Thymus (tissue), 11 donors: ENCODE data around the gene CELA2B. TPM values are rescaled to one million over a fixed set of nuclear protein-coding genes. Genes with fewer than 3 reads are reported as not detected.

Source experiments
- DNase-seq, 9 donors: peaks; one replicate each; pipeline ENCODE4 v3.0.0-alpha.2; 2013; ENCODE audit warnings: low spot score in 9 of 9, low read depth in 6 of 9, missing footprints in 1 of 9
- H3K27ac ChIP-seq, 2 donors: one replicate each; pipeline ENCODE4 v1.5.1; 2013; ENCODE audit warnings: control low read depth in 1 of 2, low read depth in 1 of 2, low read length in 1 of 2, mild to moderate bottlenecking in 1 of 2, moderate library complexity in 1 of 2
- H3K27me3 ChIP-seq, 2 donors: one replicate each; pipeline ENCODE4 v1.5.1; 2013; ENCODE audit warnings: low read length in 1 of 2; ENCODE audit not compliant: control insufficient read depth in 2 of 2, insufficient read depth in 1 of 2
- H3K36me3 ChIP-seq, 2 donors: one replicate each; pipeline ENCODE4 v1.5.1; 2013; ENCODE audit warnings: low read length in 1 of 2, mild to moderate bottlenecking in 1 of 2, moderate library complexity in 1 of 2; ENCODE audit not compliant: control insufficient read depth in 2 of 2, insufficient read depth in 2 of 2
- H3K4me1 ChIP-seq, 2 donors: one replicate each; pipeline ENCODE4 v1.5.1; 2013; ENCODE audit warnings: low read length in 2 of 2; ENCODE audit not compliant: control insufficient read depth in 2 of 2, insufficient read depth in 2 of 2
- H3K4me3 ChIP-seq, 2 donors: one replicate each; pipeline ENCODE4 v1.5.1; 2013; ENCODE audit warnings: low read length in 2 of 2, control low read depth in 1 of 2, mild to moderate bottlenecking in 1 of 2
- H3K9me3 ChIP-seq, 2 donors: one replicate each; pipeline ENCODE4 v1.5.1; 2013; ENCODE audit warnings: low read length in 1 of 2, mild to moderate bottlenecking in 1 of 2; ENCODE audit not compliant: control insufficient read depth in 2 of 2, insufficient read depth in 1 of 2
- WGBS: extraction: QIAGEN DNeasy Blood & Tissue Kit; methylation state at CpG from one replicate; pipeline ENCODE4 v1.1.7; 2013; 5-methylcytosine and 5-hydroxymethylcytosine counted together
- polyA plus RNA-seq: library from polyadenylated mRNA; stranded (reverse); fragments of 200-250 nt; gene quantifications from one replicate; pipeline ENCODE4 v1.2.3, GENCODE V29; 2013
- total RNA-seq: library from RNA; stranded (reverse); fragments of 120-200 nt; gene quantifications from one replicate; pipeline ENCODE4 v1.2.4, GENCODE V29; 2013
- donor health status: healthy.

Gene CELA2B
- total and polyA plus RNA-seq, 2 donors: 0.16 to 0.28 TPM

DNA sequence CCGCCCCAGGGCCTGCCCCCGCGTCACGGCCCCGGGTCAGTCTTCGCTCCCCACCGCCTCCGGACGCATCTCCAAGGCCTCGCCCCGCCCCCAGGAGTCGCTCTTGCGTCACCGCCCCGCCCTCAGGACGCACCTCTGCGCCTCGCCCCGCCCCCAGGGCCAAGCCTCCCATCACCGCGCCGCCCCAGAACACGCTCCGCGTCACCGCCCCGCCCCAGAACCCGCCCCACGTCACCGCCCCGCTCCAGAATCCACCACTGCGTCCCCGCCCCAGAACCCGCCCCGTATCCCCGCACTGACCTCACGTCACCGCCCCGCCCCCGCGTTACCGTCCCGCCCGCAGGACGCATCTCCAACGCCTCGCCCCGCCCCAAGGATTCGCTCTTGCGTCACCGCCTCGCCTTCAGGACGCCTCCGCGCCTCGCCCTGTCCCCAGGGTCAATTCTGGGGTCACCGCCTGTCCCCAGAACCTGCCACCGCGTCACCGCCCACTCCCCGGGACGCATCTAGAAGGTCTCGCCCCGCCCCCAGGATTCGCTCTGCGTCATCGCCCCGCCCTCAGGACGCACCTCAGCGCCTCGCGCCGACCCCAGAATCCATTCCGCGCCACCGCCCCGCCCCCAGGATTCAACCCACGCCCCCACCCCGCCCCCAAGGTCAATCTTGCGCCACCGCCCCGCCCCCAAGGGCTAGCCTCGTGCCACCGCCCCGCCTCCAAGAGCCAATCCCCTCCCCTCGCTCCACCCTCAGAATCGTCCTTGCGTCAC, 48.6 kb downstream of the CELA2B start:
- Histone ChIP-seq H3K4me3 (peak overlapping the region; percentile 72 to 83), H3K27me3 (no peaks in the 10 kb centered on the region), H3K9me3 (no peaks in the 10 kb centered on the region), H3K4me1 (peaks cover 14 to 25% of the 10 kb centered on the region in 2 donors), H3K27ac (peak overlapping the region; percentile 99), H3K36me3 (no peaks in the 10 kb centered on the region)
- WGBS: 2% methylated on average over 87 of the region's 88 CpGs
- peak in 8 of 9 donors; percentile 86 to 100 (median 96) for DNase-seq

DNA sequence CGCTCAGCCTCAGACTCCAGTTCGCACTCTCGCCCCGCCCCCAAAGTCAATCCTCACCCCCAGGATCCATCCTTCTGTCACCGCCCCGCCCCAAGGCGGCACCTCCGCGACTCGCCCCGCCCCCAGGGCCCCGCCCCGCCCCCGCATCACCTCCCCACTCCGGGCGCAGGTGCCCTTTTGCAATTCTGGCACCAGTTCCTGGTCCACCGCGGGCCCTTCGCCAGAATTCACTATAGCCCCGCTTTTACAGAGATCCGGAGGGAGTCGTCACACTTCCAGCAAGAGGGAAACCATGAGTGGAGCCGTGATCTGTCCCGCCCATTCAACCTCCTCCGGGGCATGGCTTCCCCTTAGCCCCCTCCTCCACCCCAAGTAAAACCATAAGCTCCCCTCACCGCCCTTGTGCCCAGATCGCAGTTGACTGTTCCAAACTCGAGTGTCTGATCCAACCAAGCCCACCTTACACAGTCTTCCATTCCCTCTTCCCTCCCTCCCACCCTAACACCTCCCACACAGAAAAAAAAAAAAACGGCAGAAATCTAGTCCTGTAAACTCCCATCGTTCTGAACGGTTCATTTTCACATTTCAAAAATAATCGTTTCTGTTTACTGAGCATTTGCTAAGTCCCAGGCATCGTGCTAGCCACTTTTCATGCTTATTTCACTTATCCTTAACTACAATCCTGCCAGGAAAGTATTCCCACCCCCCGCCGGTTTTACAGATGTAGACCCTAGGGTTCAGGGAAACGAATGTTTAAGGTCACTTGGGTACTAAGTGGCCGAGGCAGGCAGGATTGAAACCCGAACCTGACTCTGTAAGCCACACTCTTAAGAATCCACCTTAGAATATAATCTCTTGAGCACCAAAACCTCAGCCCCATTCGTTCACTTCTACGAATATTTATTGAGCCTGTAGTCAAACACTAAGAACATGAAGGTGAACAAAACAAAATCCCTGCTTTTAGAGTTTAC, 49.4 kb downstream of the CELA2B start:
- H3K9me3 ChIP-seq: no peaks in the 10 kb centered on the region
- H3K27ac ChIP-seq: peak overlapping the region; percentile 93 to 96
- peak overlapping the region; percentile 66 to 83 for H3K4me3 ChIP-seq
- no peaks in the 10 kb centered on the region for H3K27me3 ChIP-seq
- peaks cover 14 to 25% of the 10 kb centered on the region in 2 donors for H3K4me1 ChIP-seq
- peak in 6 of 9 donors; percentile 6 to 99 (median 96) for DNase-seq
- H3K36me3 ChIP-seq: no peaks in the 10 kb centered on the region
- 5% methylated on average over 40 of the region's 40 CpGs for WGBS

DNA sequence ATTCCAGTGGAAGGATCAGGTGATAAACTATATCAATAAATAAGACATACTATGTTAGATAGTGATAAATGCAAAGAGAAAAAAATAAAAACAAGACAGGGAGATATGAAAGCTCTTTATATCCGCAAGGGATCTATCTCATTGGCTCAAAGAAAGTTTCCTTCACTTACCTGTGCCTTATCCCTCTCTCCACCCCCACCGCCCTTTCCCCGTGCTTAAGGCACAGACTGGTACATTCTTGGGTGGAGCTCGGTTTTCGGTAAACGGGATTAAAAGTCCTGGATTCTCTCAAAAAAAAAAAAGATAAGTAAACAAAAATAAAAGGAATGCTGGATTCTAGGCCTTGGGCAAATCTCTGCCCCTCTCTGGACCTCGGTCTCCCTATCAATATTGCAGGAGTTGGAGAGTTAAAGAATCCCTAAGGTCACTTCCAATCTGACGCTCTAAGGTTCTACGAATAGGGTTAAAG, 50.2 kb downstream of the CELA2B start:
- peaks cover 14 to 25% of the 10 kb centered on the region in 2 donors for H3K4me1 ChIP-seq
- peak overlapping the region; percentile 93 to 96 for H3K27ac ChIP-seq
- no peaks in the 10 kb centered on the region for H3K9me3 ChIP-seq
- H3K27me3 ChIP-seq: no peaks in the 10 kb centered on the region
- H3K4me3 ChIP-seq: peak overlapping the region; percentile 71 to 91
- 28% methylated on average over 9 of the region's 9 CpGs for WGBS
- peaks cover 0 to 4% of the 10 kb centered on the region in 2 donors for H3K36me3 ChIP-seq
- peak in 1 of 9 donors; percentile 18 for DNase-seq

DNA sequence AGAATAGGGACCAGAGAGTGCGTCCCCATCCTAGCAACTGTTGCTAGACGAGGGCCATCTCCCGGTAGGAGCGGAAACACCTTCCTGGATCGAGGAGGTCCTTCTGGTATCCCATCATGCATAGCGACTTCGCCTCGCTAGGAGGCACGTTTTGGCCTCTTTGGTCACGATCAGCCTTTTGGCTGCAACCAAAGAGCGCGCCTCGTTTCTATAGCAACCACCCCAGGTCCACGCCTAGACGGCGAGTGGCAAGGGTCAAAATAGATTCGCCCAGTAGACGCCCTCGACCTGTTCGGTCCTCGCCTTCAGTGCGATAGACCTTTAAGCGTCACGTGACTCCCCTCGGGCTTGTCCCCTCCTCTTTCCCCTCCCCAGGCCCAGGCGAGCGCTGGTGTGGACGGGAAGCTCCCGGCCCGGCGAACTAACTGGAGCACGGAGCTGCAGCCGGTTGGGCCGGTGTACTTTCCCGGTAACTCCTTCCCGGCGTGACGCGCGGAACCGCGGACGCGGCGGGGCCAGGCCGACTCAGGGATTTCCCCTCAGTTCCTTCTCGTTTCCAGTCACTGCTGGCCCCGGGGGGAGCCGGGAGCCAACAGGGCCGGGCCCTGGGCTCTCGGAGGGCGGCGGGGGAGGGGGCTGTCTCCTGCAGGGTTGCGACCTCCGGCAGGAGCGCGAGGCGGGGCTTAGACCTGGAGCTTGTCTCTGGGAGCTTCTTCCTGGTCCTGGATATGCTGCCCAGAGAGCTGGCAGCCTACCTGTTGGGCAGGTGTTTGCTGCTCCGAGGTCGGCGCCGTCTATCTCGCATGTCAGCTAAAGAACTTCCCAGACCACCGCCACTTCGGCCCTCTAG, 50.8 kb downstream of the CELA2B start, which contains the start of gene DNAJC16:
Gene DNAJC16, plus strand, starts transcription at position 359 of the 850 bp plus-strand sequence. CDS start 2,258 bp downstream, outside the sequence.
- Histone ChIP-seq H3K36me3 (peaks cover 0 to 4% of the 10 kb centered on the region in 2 donors), H3K4me1 (peaks cover 14 to 22% of the 10 kb centered on the region in 2 donors), H3K27ac (peak within 1 kb of the TSS; percentile 93 to 96), H3K27me3 (no peaks in the 10 kb centered on the region), H3K4me3 (peak within 1 kb of the TSS; percentile 71 to 91), H3K9me3 (no peaks in the 10 kb centered on the region)
- WGBS: under 1% methylated on average over 65 of the region's 65 CpGs
- peak; percentile 98 to 100 (median 99) for DNase-seq

DNA sequence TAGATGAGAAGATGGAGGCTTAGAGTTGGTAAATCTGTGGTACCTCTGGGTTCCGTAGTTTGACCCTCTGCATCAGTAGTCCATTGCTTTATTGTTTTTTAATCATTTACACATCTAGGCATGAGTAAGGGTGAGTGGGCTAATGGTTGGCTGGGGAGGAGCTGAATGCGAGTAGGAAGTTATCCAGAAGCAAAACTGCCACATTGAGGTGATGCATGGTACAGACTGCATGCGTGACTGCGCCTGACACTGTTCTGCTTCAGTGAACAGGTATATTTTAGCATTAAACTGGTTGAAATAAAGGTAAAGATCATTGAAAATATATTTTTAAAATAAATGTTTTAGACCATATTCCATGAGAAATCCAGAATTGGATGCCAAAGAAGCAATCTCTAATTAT, 55.1 kb downstream of the CELA2B start:
- H3K9me3 ChIP-seq: no peaks in the 10 kb centered on the region
- no peak overlapping the region for H3K4me3 ChIP-seq
- DNase-seq: no peak
- H3K36me3 ChIP-seq: peaks cover 8 to 13% of the 10 kb centered on the region in 2 donors
- no peak overlapping the region for H3K27ac ChIP-seq
- peaks cover 6 to 7% of the 10 kb centered on the region in 2 donors for H3K4me1 ChIP-seq
- no peaks in the 10 kb centered on the region for H3K27me3 ChIP-seq
- WGBS: 95% methylated on average over 4 of the region's 4 CpGs

DNA sequence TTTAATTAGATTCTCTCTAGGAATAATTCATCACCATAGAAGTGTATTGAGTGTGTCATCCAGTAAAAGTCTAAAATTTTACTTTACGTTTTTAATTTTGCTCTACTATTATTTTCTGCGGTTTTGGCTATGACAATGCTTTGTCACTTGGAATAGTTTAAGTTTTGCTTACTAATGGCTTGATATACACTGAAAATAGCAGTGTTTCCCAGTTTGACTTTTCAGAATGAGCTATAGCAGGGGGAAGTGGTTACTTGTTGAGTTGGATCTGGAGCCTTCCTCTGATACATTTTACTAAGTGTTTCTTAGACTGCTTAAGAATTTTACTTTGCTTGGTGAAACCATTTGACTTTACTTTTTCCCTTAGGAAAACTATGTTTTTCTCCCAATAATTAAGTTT, 55.8 kb downstream of the CELA2B start:
- WGBS: 66% methylated on average over 2 of the region's 2 CpGs
- Histone ChIP-seq H3K4me3 (no peak overlapping the region), H3K4me1 (peaks cover 0 to 7% of the 10 kb centered on the region in 2 donors), H3K9me3 (no peaks in the 10 kb centered on the region), H3K36me3 (peaks cover 8 to 19% of the 10 kb centered on the region in 2 donors), H3K27me3 (no peaks in the 10 kb centered on the region), H3K27ac (no peak overlapping the region)
- no peak for DNase-seq

DNA sequence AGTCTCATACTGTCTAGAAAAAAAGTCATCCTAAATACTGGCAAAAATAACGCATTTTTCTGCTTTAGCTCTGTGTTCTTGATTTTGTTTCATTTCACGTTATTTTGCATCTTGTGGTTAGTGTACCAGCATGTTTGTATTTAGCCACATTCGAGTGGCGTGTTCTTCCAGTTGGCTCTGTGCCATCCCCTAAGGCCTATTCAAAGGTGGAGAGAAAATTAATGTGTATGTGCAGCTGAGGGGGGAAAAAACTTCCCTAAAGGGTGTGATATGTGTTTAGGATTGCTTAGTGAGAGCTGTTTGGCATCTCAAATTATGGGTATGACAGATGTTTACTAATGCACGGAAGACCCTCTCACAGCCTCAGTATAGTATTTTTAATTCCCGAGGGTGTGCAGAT, 62.9 kb downstream of the CELA2B start:
- WGBS: 92% methylated on average over 6 of the region's 6 CpGs

DNA sequence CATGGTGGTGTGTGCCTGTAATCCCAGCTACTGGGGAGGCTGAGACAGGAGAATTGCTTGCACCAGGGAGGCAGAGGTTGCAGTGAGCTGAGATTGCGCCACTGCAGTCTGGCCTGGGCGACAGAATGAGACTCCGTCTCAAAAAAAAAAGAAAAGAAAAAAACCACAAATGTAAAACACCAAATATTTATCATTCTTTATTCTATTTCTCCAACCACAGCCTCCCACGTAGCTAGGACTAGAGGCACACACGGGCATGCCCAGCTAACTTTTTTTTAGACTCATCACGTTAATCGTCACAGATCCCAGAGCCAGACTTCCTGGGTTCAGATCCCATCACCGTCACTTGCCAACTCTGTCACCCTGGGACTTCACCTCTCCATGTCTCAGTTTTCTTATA, 64.3 kb downstream of the CELA2B start:
- Histone ChIP-seq H3K4me1 (no peaks in the 10 kb centered on the region), H3K27me3 (no peaks in the 10 kb centered on the region), H3K9me3 (no peaks in the 10 kb centered on the region), H3K36me3 (peaks cover 31 to 68% of the 10 kb centered on the region in 2 donors), H3K27ac (no peak overlapping the region), H3K4me3 (no peak overlapping the region)
- 98% methylated on average over 8 of the region's 8 CpGs for WGBS
- DNase-seq: no peak

More for the DNA sequence above, 62.9 kb downstream of the CELA2B start:
- no peak overlapping the region for H3K4me3 ChIP-seq
- H3K4me1 ChIP-seq: no peaks in the 10 kb centered on the region
- no peak overlapping the region for H3K27ac ChIP-seq
- no peaks in the 10 kb centered on the region for H3K9me3 ChIP-seq
- H3K27me3 ChIP-seq: no peaks in the 10 kb centered on the region
- H3K36me3 ChIP-seq: peaks cover 31 to 64% of the 10 kb centered on the region in 2 donors
- DNase-seq: no peak
